Measurements from ENCODE around the gene OR5L2.

GRCh38 chr11:55854704-55855103, 27.7 kb downstream of the OR5L2 start:
- TF ChIP-seq, protein P1, sequence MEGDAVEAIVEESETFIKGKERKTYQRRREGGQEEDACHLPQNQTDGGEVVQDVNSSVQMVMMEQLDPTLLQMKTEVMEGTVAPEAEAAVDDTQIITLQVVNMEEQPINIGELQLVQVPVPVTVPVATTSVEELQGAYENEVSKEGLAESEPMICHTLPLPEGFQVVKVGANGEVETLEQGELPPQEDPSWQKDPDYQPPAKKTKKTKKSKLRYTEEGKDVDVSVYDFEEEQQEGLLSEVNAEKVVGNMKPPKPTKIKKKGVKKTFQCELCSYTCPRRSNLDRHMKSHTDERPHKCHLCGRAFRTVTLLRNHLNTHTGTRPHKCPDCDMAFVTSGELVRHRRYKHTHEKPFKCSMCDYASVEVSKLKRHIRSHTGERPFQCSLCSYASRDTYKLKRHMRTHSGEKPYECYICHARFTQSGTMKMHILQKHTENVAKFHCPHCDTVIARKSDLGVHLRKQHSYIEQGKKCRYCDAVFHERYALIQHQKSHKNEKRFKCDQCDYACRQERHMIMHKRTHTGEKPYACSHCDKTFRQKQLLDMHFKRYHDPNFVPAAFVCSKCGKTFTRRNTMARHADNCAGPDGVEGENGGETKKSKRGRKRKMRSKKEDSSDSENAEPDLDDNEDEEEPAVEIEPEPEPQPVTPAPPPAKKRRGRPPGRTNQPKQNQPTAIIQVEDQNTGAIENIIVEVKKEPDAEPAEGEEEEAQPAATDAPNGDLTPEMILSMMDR (conservative IDR thresholded peaks at IDR 0.05; ENCODE audit: low read depth, low read length), result no peak
- TF ChIP-seq EZH2 (IDR thresholded peaks at IDR 0.05; ENCODE audit: borderline replicate concordance, low read depth, low read length, poor library complexity, severe bottlenecking), result no peak
